B cell (primary cell): ENCODE results near the gene SETBP1. TPM values are rescaled to one million over a fixed set of nuclear protein-coding genes. Genes with fewer than 3 reads are reported as not detected.
A peak's percentile ranks its signal among the peaks of the same experiment; 100 is the strongest.
"Not testable (repeated sequence)": the region's sequence is repeated elsewhere in the genome, so short reads cannot be mapped to it uniquely, and the experiment has no call there.

Experiments used
- ATAC-seq: fragments of 200-7000 bp; cut with Tn5 transposase; one replicate; pipeline ENCODE4 v1.10.0; 2021; ENCODE audit warnings: low read depth, mild to moderate bottlenecking, moderate number of reproducible peaks, moderate library complexity
- CTCF ChIA-PET: fragments of 350-600 bp; sonication (Branson Sonifier 250); formaldehyde crosslinking; loops from one replicate; lab custom pipeline; 2021; ENCODE audit warnings: antibody characterized with exemption, inconsistent platforms; lab: Charles Lee
- POLR2A ChIA-PET: fragments of 350-600 bp; sonication (Branson Sonifier 250); formaldehyde crosslinking; loops from one replicate; lab custom pipeline; 2021; ENCODE audit warnings: antibody characterized with exemption; lab: Charles Lee
- DNase-seq: peaks from one replicate; pipeline ENCODE4 v3.0.0; 2013
- H2AFZ ChIP-seq: 2 replicates; pipeline ENCODE4 v1.6.1; 2012; ENCODE audit warnings: mild to moderate bottlenecking, low read depth, low read length; ENCODE audit not compliant: insufficient read depth, poor library complexity, severe bottlenecking
- H3K27ac ChIP-seq, 2 donors: 1 replicate in 1 of 2; 2 replicates in 1 of 2; pipeline ENCODE4 v1.5.1; 2012 to 2013; ENCODE audit warnings: low read length in 2 of 2, mild to moderate bottlenecking in 2 of 2, moderate library complexity in 1 of 2
- H3K27me3 ChIP-seq, 4 experiments: fragments of 200-600 bp in 1 of 4; sonication (generic) in 1 of 4; replicated peaks in 1 of 4; 1 replicate in 2 of 4; 2 replicates in 2 of 4; pipeline versions ENCODE4 v1.6.1 to v1.7.0; 2013 to 2016; ENCODE audit warnings: low read length in 3 of 4, mild to moderate bottlenecking in 2 of 4, mixed read lengths in 1 of 4, moderate library complexity in 1 of 4; ENCODE audit not compliant: insufficient read depth in 4 of 4, control insufficient read depth in 3 of 4; ENCODE audit errors: control extremely low read depth in 1 of 4
- H3K36me3 ChIP-seq, 2 experiments: replicated peaks in 1 of 2; 1 replicate in 1 of 2; 2 replicates in 1 of 2; pipeline versions ENCODE4 v1.6.1 to v1.7.1; 2013; ENCODE audit warnings: low read length in 1 of 2; ENCODE audit not compliant: insufficient read depth in 2 of 2, control insufficient read depth in 1 of 2; ENCODE audit errors: control extremely low read depth in 1 of 2, extremely low read depth in 1 of 2
- H3K4me1 ChIP-seq, 2 donors: fragments of 200-600 bp in 1 of 2; sonication (generic) in 1 of 2; 1 replicate in 1 of 2; 2 replicates in 1 of 2; pipeline versions ENCODE4 v1.5.1 to v1.6.1; 2013 to 2017; ENCODE audit warnings: low read length in 2 of 2; ENCODE audit not compliant: control insufficient read depth in 2 of 2, insufficient read depth in 2 of 2
- H3K4me2 ChIP-seq: replicated peaks from 2 replicates; pipeline ENCODE3; 2012; ENCODE audit warnings: mild to moderate bottlenecking, low read depth, low read length; ENCODE audit not compliant: poor library complexity, severe bottlenecking
- H3K4me3 ChIP-seq, 5 experiments: fragments of 200-600 bp in 1 of 5; sonication (generic) in 1 of 5; 1 replicate in 3 of 5; 2 replicates in 2 of 5; pipeline versions ENCODE4 v1.5.1 to v1.7.0; 2011 to 2016; ENCODE audit warnings: low read length in 4 of 5, mild to moderate bottlenecking in 4 of 5, low read depth in 2 of 5, control low read depth in 1 of 5, moderate library complexity in 1 of 5; ENCODE audit not compliant: insufficient read depth in 1 of 5; ENCODE audit errors: control extremely low read depth in 1 of 5, extremely low read depth in 1 of 5
- H3K79me2 ChIP-seq: fragments of 200-600 bp; sonication (generic); one replicate; pipeline ENCODE4 v1.6.0; 2016; ENCODE audit warnings: low read length; ENCODE audit not compliant: control insufficient read depth, insufficient read depth
- H3K9ac ChIP-seq: fragments of 200-600 bp; sonication (generic); 2 replicates; pipeline ENCODE4 v1.6.1; 2017; ENCODE audit warnings: mild to moderate bottlenecking, low read length, moderate library complexity
- H3K9me3 ChIP-seq, 3 donors: one replicate each; pipeline versions ENCODE4 v1.6.1 to v1.7.1; 2013; ENCODE audit warnings: low read length in 2 of 3; ENCODE audit not compliant: control insufficient read depth in 2 of 3, insufficient read depth in 1 of 3; ENCODE audit errors: control extremely low read depth in 1 of 3
- H4K20me1 ChIP-seq: 2 replicates; pipeline ENCODE4 v1.6.0; 2012; ENCODE audit warnings: mild to moderate bottlenecking, low read length; ENCODE audit not compliant: insufficient read depth, control insufficient read depth, poor library complexity, severe bottlenecking
- H3K27ac Mint-ChIP-seq: one replicate; pipeline ENCODE4 v1.8.0; 2021; ENCODE audit warnings: mixed read lengths
- H3K27me3 Mint-ChIP-seq: one replicate; pipeline ENCODE4 v1.8.0; 2021; ENCODE audit warnings: mixed read lengths
- H3K4me1 Mint-ChIP-seq: one replicate; pipeline ENCODE4 v1.8.0; 2021; ENCODE audit warnings: mixed read lengths
- H3K4me3 Mint-ChIP-seq: one replicate; pipeline ENCODE4 v1.8.0; 2021; ENCODE audit warnings: mixed read lengths
- H3K9me3 Mint-ChIP-seq: one replicate; pipeline ENCODE4 v1.8.0; 2022; ENCODE audit warnings: mixed read lengths; ENCODE audit not compliant: insufficient read depth
- EZH2 ChIP-seq: IDR thresholded peaks from 2 replicates; pipeline ENCODE4 v1.6.1; 2012; ENCODE audit warnings: borderline replicate concordance, low read depth, mild to moderate bottlenecking, moderate library complexity, low read length; ENCODE audit not compliant: insufficient read depth, poor library complexity, severe bottlenecking
- WGBS: methylation state at CpG from one replicate; pipeline ENCODE4 v1.1.5; 2013; ENCODE audit warnings: missing lambda C conversion rate; ENCODE audit not compliant: insufficient coverage; 5-methylcytosine and 5-hydroxymethylcytosine counted together
- intact Hi-C: fragments of 100-400 bp; cut with micrococcal nuclease; formaldehyde crosslinking; loops from one replicate; pipeline ENCODE4 v1.10.0; 2022
- polyA plus RNA-seq: library from polyadenylated mRNA; depleted of rRNA; stranded (reverse); fragments of >200 nt; gene quantifications from 2 replicates; pipeline ENCODE4 v1.2.3, GENCODE V29; 2012
- total RNA-seq, 2 donors: library from RNA; stranded (reverse); fragments of 120-200 nt in 1 of 2; gene quantifications; 1 replicate in 1 of 2; 2 replicates in 1 of 2; pipeline versions ENCODE4 v1.2.3 to v1.2.4, GENCODE V29; 2013 to 2022
- TF ChIP-seq, protein P1 (sequence below): fragments of 200-600 bp; IDR thresholded peaks from one replicate; pipeline ENCODE4 v1.8.0; 2022; ENCODE audit warnings: antibody characterized with exemption, mild to moderate bottlenecking

SETBP1 gene
- total and polyA plus RNA-seq, 2 donors (not counting 1 experiment from before 2014, with no cell fraction given): 15.1 to 129 TPM

DNA sequence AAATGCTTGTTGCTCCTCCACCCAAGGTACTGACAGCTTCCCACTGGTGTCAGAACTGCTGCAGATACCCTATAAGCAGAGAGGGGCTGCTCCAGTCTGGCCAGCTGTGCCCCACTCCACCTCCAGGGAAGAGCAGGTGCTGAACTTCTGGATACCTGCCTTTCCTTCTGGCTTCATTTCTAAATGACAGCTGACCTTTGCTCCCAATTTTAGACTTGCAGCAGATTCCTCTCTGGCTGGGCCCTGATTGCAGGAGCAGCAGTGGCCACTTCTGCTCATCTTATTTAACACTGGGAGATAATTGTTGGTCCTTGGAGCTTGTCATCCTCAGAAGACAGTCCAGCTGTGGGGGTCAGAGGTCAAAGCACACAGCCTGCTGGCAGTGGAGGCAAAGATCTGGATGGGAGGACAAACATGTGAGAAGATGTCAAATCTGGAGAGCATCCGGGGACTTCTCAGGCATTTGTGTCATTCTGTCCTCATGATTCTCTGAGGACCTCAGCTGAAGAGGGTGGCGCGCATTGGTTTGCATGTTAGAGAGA lies 38.9 kb downstream of the SETBP1 start:
- Histone ChIP-seq H3K4me2 (no peak overlapping the region), H4K20me1 (no peaks in the 10 kb centered on the region), H3K36me3 (peaks cover 0 to 30% of the 10 kb centered on the region in 2 experiments), H3K4me3 (no peak overlapping the region), H2AFZ (no peak overlapping the region), H3K9me3 (no peaks in the 10 kb centered on the region), H3K79me2 (peaks cover 95% of the 10 kb centered on the region), H3K9ac (no peak overlapping the region), H3K27ac (no peak overlapping the region), H3K27me3 (no peaks in the 10 kb centered on the region), H3K4me1 (peaks cover 67 to 74% of the 10 kb centered on the region in 2 donors)
- WGBS: 93% methylated on average over 3 of the region's 3 CpGs
- TF ChIP-seq EZH2: no peak
- TF ChIP-seq, protein P1, sequence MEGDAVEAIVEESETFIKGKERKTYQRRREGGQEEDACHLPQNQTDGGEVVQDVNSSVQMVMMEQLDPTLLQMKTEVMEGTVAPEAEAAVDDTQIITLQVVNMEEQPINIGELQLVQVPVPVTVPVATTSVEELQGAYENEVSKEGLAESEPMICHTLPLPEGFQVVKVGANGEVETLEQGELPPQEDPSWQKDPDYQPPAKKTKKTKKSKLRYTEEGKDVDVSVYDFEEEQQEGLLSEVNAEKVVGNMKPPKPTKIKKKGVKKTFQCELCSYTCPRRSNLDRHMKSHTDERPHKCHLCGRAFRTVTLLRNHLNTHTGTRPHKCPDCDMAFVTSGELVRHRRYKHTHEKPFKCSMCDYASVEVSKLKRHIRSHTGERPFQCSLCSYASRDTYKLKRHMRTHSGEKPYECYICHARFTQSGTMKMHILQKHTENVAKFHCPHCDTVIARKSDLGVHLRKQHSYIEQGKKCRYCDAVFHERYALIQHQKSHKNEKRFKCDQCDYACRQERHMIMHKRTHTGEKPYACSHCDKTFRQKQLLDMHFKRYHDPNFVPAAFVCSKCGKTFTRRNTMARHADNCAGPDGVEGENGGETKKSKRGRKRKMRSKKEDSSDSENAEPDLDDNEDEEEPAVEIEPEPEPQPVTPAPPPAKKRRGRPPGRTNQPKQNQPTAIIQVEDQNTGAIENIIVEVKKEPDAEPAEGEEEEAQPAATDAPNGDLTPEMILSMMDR: no peak
- Mint-ChIP-seq H3K4me1 (peaks cover 96% of the 10 kb centered on the region), H3K9me3 (no peaks in the 10 kb centered on the region), H3K27me3 (no peaks in the 10 kb centered on the region), H3K4me3 (no peak overlapping the region), H3K27ac (peak overlapping the region; percentile 81)
- intact Hi-C loops: no loop called here
- ChIA-PET POLR2A (interaction anchor here (0.6 to 1.4 kb wide), 3 partner anchors 39 to 129 kb away, joined by 3 to 4 read pairs (median 3); partner anchors contain the start of gene SETBP1), CTCF (interaction anchor here (1.3 kb wide), 1 partner anchor 17 kb away, joined by 3 read pairs; no protein-coding TSS in a partner anchor)
- no peak for DNase-seq
- ATAC-seq: no peak

GRCh38 chr18:44721748-44722147 lies 41.1 kb downstream of the SETBP1 start:
- H3K27me3 Mint-ChIP-seq: not testable (repeated sequence)
- POLR2A ChIA-PET: interaction anchor here (0.6 to 1.5 kb wide), 5 partner anchors 12 to 78 kb away, joined by 3 to 9 read pairs (median 6); partner anchors contain the start of gene SETBP1

More at GRCh38 chr18:44721748-44722147, 41.1 kb downstream of the SETBP1 start:
- not testable (repeated sequence) for H2AFZ ChIP-seq, H3K9ac ChIP-seq, H3K27me3 ChIP-seq, H3K9me3 ChIP-seq, H4K20me1 ChIP-seq, H3K9me3 Mint-ChIP-seq
- Histone ChIP-seq H3K4me3 (peak overlapping the region in 1 of 5 experiments; percentile 2), H3K36me3 (peaks cover 0 to 13% of the 10 kb centered on the region in 2 experiments), H3K79me2 (peaks cover 83% of the 10 kb centered on the region), H3K4me2 (peak overlapping the region; percentile 69), H3K27ac (peak overlapping the region; percentile 54 to 85), H3K4me1 (peaks cover 75 to 89% of the 10 kb centered on the region in 2 donors)
- 0% methylated on average over 3 of the region's 3 CpGs for WGBS
- intact Hi-C loops: loop anchor here (2.0 kb wide), 1 partner anchor 491 kb away; no protein-coding TSS in a partner anchor
- DNase-seq (peak; percentile 55), ATAC-seq (peak; percentile 53)
- CTCF ChIA-PET: interaction anchor here (1.0 to 3.3 kb wide), 7 partner anchors 12 to 491 kb away, joined by 3 to 24 read pairs (median 7); partner anchors contain the start of gene SETBP1
- peaks cover 98% of the 10 kb centered on the region for H3K4me1 Mint-ChIP-seq
- peak overlapping the region; percentile 70 for H3K4me3 Mint-ChIP-seq
- H3K27ac Mint-ChIP-seq: peak overlapping the region; percentile 88
